Measurements from ENCODE around the gene DENND4B. TPM values are rescaled to one million over a fixed set of nuclear protein-coding genes. Genes with fewer than 3 reads are reported as not detected.

DENND4B gene
- total and polyA plus RNA-seq, 2 experiments from 2014 or later = 15.4 to 22.3 TPM

GRCh38 chr1:153973071-153973470, 26.6 kb upstream of the DENND4B start:
- Histone ChIP-seq H3K9me2 (replicated peaks; ENCODE audit: insufficient read depth) (no peaks in the 10 kb centered on the region), H4K20me1 (ENCODE audit: insufficient read depth, poor library complexity, severe bottlenecking) (peaks cover 3% of the 10 kb centered on the region), H3K4me1 (ENCODE audit: insufficient read depth) (peaks cover 10% of the 10 kb centered on the region), H3K27me3 (no peaks in the 10 kb centered on the region), H3K27ac (no peak overlapping the region), H2AFZ (no peak overlapping the region), H3K36me3 (replicated peaks; ENCODE audit: insufficient read depth, low read depth) (no peaks in the 10 kb centered on the region), H3K9me3 (ENCODE audit: low read depth) (no peaks in the 10 kb centered on the region), H3K79me2 (peaks cover 23% of the 10 kb centered on the region), H3K4me2 (no peak overlapping the region), H3K4me3 (no peak overlapping the region)
- 96% methylated on average over 3 of the region's 3 CpGs for WGBS (ENCODE audit: low lambda C conversion rate, missing lambda C conversion rate)
- TF ChIP-seq, protein P1, sequence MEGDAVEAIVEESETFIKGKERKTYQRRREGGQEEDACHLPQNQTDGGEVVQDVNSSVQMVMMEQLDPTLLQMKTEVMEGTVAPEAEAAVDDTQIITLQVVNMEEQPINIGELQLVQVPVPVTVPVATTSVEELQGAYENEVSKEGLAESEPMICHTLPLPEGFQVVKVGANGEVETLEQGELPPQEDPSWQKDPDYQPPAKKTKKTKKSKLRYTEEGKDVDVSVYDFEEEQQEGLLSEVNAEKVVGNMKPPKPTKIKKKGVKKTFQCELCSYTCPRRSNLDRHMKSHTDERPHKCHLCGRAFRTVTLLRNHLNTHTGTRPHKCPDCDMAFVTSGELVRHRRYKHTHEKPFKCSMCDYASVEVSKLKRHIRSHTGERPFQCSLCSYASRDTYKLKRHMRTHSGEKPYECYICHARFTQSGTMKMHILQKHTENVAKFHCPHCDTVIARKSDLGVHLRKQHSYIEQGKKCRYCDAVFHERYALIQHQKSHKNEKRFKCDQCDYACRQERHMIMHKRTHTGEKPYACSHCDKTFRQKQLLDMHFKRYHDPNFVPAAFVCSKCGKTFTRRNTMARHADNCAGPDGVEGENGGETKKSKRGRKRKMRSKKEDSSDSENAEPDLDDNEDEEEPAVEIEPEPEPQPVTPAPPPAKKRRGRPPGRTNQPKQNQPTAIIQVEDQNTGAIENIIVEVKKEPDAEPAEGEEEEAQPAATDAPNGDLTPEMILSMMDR (IDR thresholded peaks at IDR 0.05; ENCODE audit: poor library complexity) = no peak
- TF ChIP-seq EZH2 (IDR thresholded peaks at IDR 0.05; ENCODE audit: borderline replicate concordance) = no peak
- no peak for TF ChIP-seq EZH2phosphoT487 (IDR thresholded peaks at IDR 0.05; ENCODE audit: low read depth, severe bottlenecking, unreplicated experiment)
- no peak for DNase-seq (ENCODE audit: low spot score)

DNA sequence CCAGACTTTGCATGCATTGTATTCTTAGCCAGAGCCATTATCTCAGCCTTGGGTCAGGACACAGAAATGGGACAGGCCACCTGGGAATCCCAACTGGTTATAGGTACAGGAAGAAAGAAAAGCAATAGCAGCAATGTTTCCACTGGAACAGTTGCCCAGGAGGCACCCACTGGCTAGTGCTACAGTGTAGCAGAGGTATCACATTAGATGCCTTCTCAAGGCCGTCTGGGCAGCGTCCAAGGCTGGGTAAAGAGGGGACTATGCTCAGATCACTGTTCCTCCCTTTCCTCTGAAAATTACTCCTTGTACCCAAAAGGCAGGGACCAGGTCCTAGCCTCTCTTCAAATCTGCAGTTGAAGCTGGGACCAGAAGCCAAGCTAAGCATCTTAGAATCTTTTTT, 23.8 kb upstream of the DENND4B start:
- WGBS (ENCODE audit: low lambda C conversion rate, missing lambda C conversion rate) = 97% methylated on average over 2 of the region's 2 CpGs

GRCh38 chr1:153968972-153969371, 22.5 kb upstream of the DENND4B start:
- no peak overlapping the region for H3K4me3 ChIP-seq
- H2AFZ ChIP-seq = no peak overlapping the region

More for the DNA sequence above, 23.8 kb upstream of the DENND4B start:
- H3K79me2 ChIP-seq = peaks cover 11% of the 10 kb centered on the region
- H2AFZ ChIP-seq = no peak overlapping the region
- H3K9me3 ChIP-seq (ENCODE audit: low read depth) = no peaks in the 10 kb centered on the region
- no peaks in the 10 kb centered on the region for H3K36me3 ChIP-seq (replicated peaks; ENCODE audit: insufficient read depth, low read depth)
- TF ChIP-seq, protein P1 (IDR thresholded peaks at IDR 0.05; ENCODE audit: poor library complexity) = no peak
- no peak for TF ChIP-seq EZH2 (IDR thresholded peaks at IDR 0.05; ENCODE audit: borderline replicate concordance)
- no peaks in the 10 kb centered on the region for H3K9me2 ChIP-seq (replicated peaks; ENCODE audit: insufficient read depth)
- no peak overlapping the region for H3K4me3 ChIP-seq
- no peak overlapping the region for H3K27ac ChIP-seq
- no peak overlapping the region for H3K4me2 ChIP-seq
- H4K20me1 ChIP-seq (ENCODE audit: insufficient read depth, poor library complexity, severe bottlenecking) = no peaks in the 10 kb centered on the region
- H3K4me1 ChIP-seq (ENCODE audit: insufficient read depth) = peaks cover 5% of the 10 kb centered on the region
- H3K27me3 ChIP-seq = no peaks in the 10 kb centered on the region
- no peak for DNase-seq (ENCODE audit: low spot score)

More at GRCh38 chr1:153968972-153969371, 22.5 kb upstream of the DENND4B start:
- peak overlapping the region; percentile 77 for H3K27ac ChIP-seq
- peak overlapping the region; percentile 86 for H3K4me2 ChIP-seq
- H3K9me2 ChIP-seq (replicated peaks; ENCODE audit: insufficient read depth) = no peaks in the 10 kb centered on the region
- TF ChIP-seq, protein P1 (IDR thresholded peaks at IDR 0.05; ENCODE audit: poor library complexity) = no peak
- TF ChIP-seq EZH2phosphoT487 (IDR thresholded peaks at IDR 0.05; ENCODE audit: low read depth, severe bottlenecking, unreplicated experiment) (no peak), EZH2 (IDR thresholded peaks at IDR 0.05; ENCODE audit: borderline replicate concordance) (no peak)
- no peaks in the 10 kb centered on the region for H3K36me3 ChIP-seq (replicated peaks; ENCODE audit: insufficient read depth, low read depth)
- 95% methylated on average over 2 of the region's 2 CpGs for WGBS (ENCODE audit: low lambda C conversion rate, missing lambda C conversion rate)
- H3K4me1 ChIP-seq (ENCODE audit: insufficient read depth) = peaks cover 12% of the 10 kb centered on the region
- H3K27me3 ChIP-seq = no peaks in the 10 kb centered on the region
- no peaks in the 10 kb centered on the region for H4K20me1 ChIP-seq (ENCODE audit: insufficient read depth, poor library complexity, severe bottlenecking)
- H3K79me2 ChIP-seq = peaks cover 21% of the 10 kb centered on the region
- H3K9me3 ChIP-seq (ENCODE audit: low read depth) = no peaks in the 10 kb centered on the region
- DNase-seq (ENCODE audit: low spot score) = no peak
